Amygdala (tissue), 56 donors: ENCODE data around the gene SPPL2B.
"Not testable (repeated sequence)": the region's sequence is repeated elsewhere in the genome, so short reads cannot be mapped to it uniquely, and the experiment has no call there.

Experiments
- DNase-seq, 56 donors: peaks; one replicate each; lab custom pipeline; 2025; lab: John Stamatoyannopoulos, UW

Gene SPPL2B

DNA sequence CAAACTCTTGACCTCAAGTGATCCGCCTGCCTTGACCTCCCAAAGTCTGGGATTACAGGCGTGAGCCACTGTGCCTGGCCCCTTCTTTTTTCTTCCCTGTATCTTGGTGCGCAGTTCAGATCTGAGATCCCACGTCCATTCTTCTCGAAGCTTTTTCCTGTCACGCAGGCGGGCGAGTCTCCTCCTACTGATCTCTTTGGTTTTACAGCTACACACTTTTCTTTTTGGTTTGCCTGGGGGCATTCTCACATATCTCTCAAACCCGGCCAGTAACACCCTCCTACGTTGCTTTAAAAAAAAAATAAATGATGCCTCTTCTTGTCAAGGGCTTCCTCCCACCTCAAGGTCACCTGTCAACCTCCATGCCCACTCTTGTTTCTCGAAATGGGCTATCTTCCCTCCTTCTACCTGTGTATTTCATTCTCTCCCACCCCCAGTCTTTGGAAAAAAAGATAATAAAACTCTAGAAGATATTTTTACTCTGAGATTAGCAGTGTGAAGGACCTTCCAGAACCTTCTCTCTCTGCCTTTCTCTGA, 43.7 kb downstream of the SPPL2B start:
- no peak for DNase-seq

DNA sequence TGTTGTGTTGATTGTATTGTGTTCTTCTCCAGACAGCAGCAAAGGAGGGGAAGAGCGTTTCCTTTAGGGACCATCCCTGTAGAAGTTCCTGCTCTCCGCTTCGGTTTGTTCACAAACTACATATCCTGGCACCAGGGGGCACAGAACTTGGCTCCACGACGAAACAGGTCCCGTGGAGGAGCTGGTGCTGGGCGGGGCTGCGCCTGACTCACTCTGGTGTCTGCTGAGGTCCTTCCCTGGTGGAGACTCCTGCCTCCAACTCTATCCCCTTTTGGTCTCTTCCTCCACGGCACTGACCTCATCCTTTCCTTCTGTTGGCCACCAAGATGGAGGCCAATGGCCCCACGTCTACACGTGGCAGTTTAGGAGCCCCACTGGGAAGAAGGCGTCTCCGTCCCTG, 46.3 kb downstream of the SPPL2B start:
- no peak for DNase-seq

DNA sequence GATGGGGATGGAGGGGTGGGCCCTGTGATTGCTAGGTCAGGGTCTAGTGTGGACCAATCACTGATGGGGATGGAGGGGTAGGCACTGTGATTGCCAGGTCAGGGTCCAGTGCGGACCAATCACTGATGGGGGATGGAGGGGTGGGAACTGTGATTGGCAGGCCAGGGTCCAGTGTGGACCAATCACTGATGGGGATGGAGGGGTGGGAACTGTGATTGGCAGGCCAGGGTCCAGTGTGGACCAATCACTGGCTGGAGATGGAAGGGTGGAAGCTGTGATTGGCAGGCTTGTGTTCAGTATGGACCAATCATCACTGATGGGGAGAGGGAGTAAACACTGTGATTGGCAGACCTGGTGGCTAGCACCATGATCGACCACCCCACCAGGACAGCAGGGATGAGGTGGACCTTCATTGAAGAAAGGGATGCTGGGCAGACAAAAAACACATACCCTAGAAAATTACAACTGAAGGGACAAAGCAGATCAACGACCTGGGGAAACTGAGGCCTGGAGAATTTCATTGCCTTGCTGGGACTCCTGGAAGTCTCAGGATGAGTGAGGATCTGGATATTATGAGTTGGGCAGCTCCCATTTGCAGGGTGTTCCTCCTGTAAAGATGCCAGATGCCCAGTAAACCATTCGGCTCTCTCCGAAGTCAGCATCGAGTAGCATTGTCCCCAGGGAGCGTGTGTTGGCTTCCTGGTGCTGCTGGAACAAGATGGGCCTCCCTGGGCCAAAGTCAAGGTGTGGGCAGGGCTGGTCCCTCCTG, 47.1 kb downstream of the SPPL2B start:
- DNase-seq, result no peak

DNA sequence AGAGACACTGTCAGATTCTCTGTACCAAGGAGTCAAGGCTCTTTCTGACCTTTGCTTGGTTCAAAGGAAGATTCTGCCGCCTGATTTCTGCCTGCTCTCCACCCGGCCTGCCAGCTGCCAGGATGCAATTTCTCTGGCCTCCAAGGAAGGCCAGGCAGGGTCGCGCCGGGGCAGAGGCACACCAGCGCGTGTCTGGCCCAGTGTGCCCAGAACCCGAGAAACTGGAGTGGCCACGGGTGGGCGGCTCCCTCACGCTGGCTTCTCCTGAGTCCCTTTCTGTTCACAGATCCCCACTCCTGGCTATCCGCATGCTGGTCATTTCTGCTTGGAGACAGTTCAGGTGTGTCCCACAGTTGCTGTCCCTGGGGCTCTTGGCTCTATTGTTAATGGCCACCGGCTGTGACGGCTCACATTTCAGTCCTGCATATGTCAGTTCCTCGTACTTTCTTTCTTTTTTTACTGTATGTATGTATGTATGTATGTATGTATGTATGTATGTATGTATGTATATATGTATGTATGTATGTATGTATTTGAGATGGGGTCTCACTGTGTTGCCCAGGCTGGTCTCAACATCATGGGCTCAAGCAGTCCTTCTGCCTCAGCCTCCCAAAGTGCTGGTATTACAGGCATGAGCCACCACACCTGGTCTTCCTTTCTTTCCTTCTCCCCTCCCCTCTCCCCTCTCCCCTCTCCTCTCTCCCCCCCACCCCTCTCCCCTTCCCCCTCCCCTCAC, 48.5 kb downstream of the SPPL2B start:
- DNase-seq, result no peak

DNA sequence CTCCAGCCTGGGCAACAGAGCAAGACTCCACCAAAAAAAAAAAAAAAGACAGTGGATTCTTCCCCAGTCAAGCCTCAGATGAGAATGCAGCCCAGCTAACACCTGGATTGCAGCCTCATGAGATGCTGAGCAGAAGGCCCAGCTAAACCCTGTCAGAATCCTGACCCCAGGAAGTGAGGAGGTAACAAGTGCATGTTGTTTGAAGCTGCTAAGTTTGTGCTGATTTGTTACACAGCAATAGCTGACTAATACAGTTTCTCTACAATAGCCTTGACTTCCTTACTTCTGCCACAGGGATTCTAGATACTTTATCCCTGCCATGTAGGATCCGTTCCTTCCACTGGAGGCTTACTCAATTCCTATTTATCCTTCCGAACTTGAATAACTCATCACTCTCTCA, 52.1 kb downstream of the SPPL2B start:
- DNase-seq, result no peak

DNA sequence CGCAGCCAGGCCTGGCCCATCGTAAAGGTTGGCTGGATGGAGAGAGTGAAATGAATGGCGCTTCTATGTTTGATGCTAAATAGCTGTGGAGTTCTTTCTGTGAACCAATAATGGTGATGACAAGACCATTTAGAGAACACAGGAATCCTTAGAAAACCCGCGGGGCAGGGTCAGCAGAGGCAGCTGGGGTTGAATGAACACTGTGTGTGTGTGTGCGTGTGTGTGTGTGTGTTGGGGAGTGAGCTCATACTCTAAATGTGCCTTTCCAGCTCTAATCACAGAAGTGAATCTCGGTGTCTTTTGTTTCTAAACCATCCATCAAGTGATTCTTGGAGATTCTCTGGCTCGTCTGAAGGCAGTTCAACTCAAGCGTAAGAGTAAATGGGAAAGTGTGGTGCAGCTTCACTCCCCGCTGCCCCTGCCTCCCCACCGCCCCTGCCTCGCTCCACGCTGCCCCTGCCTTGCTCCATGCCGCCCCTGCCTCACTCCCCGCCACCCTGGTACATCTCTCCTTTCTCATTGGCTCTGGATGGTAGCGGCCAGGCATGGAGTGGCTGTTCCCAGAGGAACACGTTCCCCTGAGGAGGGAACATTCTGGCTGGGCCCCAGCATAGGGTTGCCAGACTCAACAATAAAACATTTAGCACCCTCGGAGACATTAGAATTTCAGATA, 52.8 kb downstream of the SPPL2B start:
- DNase-seq, result peak in 55 of 56 donors; percentile 17 to 96 (median 76)

DNA sequence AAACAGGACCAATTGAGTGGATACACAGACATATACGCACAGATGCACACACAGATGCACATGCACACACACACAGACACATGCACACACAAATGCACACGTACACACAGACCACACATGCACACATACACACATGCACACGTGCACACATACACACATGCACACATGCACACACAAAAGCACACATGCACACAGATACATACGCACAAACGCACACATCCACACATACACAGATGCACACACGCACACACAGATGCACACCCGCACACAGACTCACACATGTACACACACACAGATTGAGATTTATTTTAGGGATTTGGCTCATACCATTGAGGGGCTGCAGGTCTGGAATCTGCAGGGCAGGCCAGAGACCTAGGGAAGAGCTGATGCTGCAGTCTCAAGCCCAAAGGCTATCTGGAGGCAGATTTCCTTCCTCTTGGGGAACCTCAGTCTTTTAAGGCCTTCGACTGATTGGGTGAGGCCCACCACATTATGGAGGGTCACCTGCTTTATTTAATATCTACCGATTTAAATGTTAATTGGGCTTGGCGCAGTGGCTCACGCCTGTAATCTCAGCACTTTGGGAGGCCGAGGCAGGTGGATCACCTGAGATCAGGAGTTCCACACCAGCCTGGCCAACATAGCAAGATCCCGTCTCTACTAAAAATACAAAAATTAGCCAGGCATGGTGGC, 54.2 kb downstream of the SPPL2B start:
- no peak for DNase-seq

DNA sequence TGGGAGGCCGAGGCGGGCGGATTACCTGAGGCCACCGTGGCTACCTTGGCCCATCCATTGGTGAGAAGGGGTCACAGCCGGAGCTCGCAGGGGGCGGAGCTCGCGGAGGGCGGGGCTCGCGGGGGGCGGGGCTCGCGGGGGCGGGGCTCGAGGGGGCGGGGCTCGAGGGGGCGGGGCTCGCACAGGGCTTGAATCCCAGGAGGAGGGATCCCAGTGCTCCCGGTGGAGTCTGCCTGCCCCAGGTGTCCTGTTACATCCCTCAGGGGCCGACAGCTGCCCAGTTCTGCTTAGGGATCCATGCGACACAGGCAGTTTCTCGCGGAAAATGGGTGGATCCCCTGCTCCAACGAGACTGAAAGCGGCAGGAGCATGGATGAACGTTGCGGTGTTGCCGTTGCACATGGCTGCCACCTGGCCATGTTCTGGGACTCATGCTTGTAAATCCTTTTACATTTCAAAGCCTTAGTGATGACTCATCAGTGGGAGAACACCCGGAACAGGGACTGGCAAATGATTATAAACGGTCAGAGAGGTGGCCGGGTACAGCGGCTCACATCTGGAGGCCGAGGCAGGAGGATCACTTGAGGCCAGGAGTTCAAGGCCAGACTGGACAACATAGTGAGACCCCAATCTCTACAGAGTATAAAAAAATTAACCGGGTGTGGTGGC, 56.7 kb downstream of the SPPL2B start:
- DNase-seq, result peak in 7 of 56 donors; percentile 3 to 33 (median 16)

DNA sequence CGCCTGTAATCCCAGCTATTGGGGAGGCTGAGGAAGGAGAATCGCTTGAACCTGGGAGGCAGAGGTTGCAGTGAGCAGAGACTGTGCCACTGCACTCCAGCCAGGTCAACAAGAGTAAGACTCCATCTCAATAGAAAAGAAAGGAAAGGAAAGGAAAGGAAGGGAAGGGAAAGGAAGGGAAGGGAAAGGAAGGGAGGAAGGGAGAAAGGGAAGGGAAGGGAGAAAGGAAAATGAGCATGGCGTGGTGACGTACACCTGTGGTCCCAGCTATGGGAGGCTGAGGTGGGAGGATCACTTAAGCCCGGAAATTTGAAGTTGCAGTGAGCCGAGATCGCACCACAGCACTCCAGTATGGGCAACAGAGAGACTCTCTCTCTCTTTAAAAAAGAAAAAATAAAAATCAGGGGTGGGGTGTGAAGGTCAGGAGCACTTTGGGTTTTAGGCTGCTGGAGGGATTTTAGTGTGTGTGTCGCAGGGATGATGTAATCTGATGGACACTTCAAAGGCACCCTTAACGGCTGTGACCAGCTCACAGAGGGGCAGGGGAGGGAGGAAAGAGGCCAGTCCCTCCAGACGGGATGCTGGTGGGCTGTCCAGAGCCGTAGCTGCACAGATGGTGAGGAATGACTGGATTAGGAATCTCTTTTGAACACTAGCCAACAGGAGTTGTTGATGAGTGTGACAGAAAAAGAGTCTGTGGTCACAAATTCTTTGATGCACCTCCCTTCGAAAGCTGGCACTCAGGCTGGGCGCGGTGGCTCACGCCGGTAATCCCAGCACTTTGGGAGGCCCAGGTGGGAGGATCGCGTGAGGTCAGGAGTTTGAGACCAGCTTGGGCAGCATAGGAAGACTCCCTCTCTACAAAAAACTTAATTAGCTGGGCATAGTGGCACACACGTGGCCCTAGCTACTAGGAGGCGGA, 59.1 kb downstream of the SPPL2B start:
- no peak for DNase-seq

DNA sequence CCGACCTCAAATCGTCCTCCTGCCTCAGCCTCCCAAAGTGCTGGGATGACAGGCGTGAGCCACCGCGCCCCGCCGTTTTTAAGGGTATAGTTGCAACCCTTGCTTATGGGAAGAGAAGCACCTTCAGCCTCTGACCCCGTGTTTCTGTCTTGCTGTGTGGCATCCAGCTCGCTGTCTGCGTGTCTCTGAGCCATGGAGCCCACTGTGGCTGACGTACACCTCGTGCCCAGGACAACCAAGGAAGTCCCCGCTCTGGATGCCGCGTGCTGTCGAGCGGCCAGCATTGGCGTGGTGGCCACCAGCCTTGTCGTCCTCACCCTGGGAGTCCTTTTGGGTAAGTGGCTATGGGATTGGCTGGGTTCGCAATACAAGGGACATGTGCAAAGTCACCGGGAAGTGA, 61.1 kb downstream of the SPPL2B start:
- DNase-seq, result no peak

DNA sequence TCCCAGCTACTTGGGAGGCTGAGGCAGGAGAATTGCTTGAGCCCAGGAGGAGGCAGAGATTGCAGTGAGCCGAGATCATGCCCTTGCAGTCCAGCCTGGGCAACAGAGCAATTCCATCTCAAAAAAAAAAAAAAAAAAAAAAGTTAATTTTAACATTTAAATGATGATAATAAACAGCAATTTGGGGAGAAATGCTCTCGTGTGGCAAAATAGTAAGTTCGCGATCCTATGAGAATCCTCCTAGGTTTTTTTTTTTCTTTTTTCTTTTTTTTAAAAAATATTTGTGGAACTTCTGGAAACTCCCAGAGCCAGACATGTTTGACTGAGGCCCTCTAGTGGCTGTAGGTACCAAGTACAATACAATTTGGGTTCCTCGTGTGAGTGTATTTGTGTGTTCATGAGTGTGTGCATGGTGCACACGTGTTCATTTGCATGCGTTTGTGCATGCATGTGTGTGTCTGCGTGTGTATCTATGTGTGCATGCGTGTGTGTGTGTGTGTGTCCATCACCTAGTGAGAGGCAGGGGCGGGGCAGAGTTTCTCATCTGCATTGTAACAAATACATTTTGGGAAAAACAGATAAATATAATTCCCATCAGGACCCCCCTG, 62.7 kb downstream of the SPPL2B start:
- DNase-seq, result peak in 24 of 56 donors; percentile 2 to 73 (median 12)

DNA sequence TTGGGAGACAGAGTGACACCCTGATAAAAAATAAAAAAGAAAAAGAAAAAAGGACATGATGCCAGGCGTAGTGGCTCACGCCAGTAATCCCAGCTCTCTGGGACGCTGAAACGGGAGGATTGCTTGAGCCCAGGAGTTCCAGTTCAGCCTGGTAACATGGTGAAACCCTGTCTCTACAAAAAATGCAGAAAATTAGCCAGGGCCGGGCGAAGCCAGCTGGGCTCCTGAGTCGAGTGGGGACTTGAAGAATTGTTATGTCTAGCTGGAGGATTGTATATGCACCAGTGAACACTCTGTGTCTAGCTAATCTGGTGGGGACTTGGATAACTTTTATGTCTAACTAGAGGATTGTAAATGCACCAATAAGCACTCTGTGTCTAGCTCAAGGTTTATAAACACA, 63.9 kb downstream of the SPPL2B start:
- DNase-seq, result no peak

DNA sequence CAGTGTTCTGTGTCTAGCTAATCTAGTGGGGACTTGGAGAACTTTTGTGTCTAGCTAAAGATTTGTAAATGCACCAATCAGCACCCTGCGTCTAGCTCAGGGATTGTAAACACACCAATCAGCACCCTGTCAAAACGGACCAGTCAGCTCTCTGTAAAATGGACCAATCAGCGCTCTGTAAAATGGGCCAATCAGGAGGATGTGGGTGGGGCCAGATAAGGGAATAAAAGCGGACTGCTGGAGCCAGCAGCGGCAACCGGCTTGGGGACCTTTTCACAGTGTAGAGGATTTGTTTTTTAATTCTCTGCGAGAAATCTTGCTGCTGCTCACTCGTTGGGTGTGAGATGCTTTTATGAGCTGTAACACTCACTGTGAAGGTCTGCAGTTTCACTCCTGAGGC, 64.4 kb downstream of the SPPL2B start:
- peak in 1 of 56 donors; percentile 6 for DNase-seq

DNA sequence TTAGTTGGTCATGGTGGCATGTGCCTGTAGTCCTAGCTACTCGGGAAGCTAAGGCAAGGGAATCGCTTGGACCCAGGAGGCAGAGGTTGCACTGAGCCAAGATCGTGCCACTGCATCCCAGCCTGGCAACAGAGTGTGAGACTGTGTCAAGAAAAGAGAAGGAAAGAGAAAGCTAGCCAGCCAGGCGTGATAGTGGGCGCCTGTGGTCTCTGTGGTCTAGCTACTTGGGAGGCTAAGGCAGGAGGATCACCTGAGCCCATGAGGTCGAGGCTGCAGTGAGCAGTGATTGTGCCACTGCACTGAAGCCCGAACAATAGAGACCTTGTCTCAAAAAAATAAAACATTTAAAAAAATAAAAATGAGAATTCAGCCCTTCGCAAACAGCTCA, 65.6 kb downstream of the SPPL2B start:
- DNase-seq, result no peak

DNA sequence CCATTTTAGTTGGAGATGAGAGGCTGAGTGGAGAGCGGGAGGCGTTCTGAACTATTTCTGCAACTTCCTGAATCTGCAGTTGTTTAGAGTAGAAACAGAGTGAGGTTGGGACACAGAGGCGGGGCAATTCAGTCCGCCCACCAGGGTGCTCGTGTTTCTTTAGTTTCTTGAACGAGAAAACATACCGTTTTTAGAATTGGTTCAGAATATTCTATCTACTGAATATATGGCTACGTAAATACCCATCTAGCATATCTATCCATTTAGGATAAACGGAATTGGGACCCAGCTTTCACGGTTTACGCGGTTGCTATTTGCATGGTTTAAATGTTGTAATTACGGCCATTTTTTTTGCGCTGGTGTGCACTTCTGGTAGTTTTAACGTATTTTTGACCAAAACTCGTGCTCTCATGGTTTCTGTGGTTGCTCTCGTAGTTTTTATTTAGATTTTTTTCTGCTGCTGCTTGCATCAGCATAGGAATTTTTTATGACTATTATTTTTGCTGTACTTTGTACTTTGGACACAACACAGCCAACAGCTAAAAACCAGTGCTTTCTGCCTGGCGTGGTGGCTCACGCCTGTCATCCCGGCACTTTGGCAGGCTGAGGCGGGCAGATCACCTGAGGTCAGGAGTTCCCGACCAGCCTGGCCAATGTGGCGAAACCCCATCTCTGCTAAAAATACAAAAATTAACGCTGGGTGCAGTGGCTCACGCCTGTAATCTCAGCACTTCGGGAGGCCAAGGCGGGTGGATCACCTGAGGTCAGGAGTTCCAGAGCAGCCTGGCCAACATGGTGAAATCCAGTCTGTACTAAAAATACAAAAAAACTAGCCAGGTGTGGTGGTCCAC, 66.2 kb downstream of the SPPL2B start:
- peak in 3 of 56 donors; percentile 3 to 37 (median 3) for DNase-seq

DNA sequence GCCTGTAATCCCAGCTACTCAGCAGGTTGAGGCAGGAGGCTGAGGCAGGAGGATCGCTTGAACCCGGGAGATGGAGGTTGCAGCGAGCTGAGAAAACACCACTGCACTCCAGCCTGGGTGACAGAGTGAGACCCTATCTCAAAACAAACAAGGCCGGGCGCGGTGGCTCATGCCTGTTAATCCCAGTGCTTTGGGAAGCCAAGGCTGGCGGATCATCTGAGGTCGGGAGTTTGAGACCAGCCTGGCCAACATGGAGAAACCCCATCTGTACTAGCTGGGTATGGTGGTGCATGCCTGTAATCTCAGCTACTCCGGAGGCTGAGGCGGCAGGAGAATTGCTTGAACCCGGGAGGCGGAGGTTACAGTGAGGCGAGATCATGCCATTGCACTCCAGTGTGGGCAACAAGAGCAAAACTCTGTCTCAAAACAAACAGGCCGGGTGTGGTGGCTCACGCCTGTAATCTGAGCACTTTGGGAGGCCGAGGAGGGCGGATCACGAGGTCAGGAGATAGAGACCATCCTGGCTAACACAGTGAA, 66.9 kb downstream of the SPPL2B start:
- not testable (repeated sequence) for DNase-seq

DNA sequence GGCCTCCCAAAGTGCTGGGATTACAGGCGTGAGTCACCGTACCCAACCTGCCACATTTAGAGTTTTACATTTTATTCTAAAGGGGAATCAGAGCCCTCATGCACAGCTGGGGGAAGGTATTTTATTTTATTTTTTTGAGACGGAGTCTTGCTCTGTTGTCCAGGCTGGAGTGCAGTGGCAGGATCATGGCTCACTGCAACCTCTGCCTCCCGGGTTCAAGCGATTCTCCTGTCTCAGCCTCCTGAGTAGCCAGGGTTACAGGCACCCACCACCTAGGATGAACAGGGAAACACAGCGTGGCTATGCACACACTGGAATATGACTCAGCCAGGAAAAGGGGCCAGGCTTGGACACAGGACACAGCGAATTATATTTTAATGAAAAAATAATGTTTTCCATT, 68.7 kb downstream of the SPPL2B start:
- DNase-seq, result not testable (repeated sequence)
